RPMI8226 (cell line): ENCODE results near the gene AGBL5.
A peak's percentile ranks its signal among the peaks of the same experiment; 100 is the strongest.

Experiments
- DNase-seq: peaks from one replicate; pipeline ENCODE4 v3.0.0-alpha.2; 2015

AGBL5 gene

DNA sequence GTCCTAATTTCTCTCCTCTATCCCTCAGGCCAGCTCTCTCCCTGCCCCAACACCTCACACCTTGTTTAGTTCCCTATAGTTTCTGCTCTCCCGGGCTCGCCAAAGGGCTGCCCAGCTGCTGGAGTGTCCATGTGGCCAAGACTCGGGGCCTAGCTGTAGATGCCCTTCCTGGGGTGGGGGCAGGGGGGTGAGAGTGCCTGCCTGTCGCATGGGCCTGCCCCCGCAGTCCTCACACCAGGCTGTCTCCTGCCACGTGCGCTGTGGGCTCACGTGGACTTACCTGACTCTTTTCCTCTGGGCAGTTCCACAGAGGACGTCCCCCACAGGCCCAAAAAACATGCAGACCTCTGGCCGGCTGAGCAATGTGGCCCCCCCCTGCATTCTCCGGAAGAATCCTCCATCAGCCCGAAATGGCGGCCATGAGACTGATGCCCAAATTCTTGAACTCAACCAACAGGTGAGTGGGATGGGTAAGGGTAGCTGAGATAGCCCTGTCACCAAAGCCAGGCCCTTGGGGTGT lies 26.1 kb upstream of the AGBL5 start:
- no peak for DNase-seq

DNA sequence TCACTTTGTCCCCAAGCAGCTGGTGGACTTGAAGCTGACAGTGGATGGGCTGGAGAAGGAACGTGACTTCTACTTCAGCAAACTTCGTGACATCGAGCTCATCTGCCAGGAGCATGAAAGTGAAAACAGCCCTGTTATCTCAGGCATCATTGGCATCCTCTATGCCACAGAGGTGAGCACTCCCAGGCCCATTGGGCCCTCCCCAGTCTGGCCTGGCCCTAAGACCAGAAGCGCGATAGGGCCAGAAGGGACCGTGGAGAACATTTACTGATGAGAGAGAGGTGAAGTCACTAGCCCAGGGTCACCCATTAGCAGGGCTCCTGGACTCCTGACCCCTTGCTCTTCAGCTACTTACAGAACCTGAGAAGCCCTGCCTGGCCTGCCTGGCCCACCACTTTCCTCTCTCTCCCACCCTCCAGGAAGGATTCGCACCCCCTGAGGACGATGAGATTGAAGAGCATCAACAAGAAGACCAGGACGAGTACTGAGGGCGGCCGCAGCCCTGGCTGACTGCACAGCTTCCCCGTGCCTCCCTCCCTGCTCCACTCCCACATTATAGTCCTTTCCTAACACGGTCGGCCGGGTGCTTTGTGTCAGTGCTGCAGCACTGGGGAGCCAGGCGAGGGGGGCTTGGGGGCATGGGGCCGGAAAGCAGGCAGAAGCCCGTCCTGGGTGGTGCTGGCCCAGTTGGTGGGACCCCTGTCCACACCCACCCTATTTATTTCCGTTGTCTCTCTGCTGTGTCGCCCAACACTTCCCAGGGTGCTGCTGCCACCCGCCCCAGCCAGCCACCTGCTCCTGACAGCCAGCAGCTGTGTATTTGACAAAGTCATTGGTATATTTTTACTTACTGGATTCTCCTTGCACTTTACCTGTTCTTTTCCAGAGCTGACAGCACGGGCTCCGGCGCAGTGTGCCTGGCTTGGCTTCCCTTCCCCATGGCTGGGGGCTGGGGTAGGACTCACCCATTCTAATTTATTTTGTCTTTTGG lies 25.3 kb upstream of the AGBL5 start:
- DNase-seq: no peak

DNA sequence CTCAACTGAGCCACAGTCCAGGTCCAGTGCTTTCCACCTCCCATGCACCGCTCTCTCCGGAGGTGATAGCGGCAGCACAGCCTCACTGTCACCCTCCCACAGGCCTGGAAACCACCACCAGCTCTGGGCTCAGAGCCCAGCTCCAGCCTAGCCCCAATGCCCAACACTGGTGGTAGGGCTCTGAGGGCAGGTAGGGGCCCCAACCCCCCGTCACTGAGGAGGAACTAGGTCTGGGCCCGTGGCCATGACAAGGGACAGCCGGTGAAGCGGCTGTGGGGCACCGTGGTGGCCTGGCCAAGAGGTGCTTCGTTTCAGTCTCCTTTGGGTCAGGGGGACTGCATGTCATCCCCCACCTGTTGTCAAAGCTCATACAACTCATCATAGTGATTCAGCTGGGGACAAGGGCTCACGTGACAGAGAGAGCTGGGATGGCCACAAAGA lies 24.2 kb upstream of the AGBL5 start:
- DNase-seq: no peak

DNA sequence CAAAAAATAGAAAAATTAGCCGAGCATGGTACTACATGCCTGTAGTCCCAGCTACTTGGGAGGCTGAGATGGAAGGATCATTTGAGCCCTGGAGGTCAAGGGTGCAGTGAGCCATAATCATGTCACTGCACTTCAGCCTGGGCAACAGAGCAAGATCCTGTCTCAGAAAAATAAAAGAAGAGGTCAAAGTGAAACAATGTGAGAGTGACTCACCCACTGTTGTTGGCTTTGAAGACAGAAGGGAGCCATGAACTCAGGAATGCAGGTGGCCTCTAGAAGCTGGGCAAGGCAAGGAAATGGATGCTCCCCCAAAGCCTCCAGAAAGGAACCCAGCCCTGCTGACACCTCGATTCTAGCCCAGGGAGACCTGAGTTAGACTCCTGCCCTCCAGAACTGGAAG lies 22.4 kb upstream of the AGBL5 start:
- no peak for DNase-seq

DNA sequence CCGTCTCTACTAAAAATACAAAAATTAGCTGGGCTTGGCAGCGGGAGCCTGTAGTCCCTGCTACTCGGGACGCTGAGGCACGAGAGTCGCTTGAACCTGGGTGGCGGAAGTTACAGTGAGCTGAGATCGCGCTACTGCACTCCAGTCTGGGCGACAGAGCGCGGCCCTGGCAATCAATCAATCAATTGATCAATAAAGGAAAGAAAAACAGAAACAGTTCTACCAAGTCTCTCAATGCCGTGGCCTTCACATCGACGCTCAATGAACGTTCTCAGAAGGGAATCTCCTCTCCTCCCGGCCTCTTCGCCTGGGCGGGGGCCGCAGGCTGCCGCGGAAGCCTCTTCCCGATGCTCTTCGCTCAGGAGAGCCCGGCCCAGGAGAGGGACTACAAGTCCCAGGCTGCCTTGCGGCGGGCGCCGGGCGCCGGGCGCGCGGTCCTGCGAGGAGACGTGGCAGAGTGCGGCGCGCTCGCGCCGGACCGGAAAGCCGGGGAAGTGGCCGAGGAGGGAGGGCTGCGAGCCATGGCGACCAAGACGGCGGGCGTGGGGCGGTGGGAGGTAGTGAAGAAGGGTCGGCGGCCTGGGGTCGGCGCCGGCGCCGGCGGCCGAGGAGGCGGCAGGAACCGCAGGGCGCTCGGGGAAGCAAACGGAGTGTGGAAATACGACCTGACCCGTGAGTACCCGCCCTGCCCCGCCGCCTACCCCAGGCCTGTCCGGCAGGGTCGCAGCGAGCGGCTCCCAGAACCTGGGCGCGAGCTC lies 18.8 kb upstream of the AGBL5 start, which contains the start of gene TMEM214:
Gene TMEM214, plus strand, starts transcription at position 471 of the 758 bp plus-strand sequence. Its CDS starts 51 bp downstream, at position 522.
- DNase-seq: peak; percentile 90

DNA sequence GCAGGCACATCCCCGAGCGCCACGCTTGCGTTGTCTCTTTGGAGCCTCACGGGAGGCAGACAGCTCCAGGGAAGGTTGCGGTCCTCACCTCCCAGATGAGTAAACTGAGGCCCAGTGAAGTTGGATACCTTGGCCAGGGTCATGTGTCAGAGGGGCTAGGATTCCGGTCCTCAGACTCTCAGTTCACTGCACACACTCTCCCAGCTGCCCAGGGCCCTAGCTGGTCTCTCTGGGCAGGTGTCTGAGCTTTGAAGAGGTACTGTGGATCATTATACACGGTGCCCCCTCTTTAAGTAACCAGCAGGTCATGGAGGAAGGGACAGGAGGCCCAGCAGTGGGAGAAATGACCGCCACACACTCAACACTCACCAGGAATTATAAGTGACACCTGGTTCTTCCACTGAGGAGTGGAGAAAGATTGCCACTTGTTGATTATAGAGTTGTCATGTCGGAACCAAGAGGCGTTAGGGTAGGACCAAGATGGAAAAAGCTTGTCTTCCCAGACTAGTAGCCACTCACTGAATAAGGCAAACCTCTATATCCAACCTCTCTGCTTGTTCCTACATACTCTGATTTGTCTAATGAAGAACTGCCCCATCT lies 18.1 kb upstream of the AGBL5 start:
- no peak for DNase-seq

DNA sequence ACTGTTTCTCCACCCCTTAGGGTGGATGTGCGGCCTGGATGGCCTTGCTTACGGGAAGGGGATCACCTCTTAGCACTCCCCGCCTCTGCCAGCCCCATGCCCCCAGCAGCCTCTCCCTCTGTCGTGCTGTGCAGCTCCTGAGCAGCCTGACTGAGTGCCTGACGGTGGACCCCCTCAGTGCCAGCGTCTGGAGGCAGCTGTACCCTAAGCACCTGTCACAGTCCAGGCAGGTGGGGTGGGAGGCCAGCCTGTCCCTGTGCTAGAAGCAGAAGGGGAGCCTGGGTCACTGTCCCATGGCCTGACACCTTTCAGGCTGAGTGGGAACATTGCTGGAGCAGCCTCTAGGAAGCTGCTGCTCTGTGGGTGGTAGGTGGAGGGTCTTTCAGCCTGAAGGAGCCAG lies 13.5 kb upstream of the AGBL5 start:
- no peak for DNase-seq

DNA sequence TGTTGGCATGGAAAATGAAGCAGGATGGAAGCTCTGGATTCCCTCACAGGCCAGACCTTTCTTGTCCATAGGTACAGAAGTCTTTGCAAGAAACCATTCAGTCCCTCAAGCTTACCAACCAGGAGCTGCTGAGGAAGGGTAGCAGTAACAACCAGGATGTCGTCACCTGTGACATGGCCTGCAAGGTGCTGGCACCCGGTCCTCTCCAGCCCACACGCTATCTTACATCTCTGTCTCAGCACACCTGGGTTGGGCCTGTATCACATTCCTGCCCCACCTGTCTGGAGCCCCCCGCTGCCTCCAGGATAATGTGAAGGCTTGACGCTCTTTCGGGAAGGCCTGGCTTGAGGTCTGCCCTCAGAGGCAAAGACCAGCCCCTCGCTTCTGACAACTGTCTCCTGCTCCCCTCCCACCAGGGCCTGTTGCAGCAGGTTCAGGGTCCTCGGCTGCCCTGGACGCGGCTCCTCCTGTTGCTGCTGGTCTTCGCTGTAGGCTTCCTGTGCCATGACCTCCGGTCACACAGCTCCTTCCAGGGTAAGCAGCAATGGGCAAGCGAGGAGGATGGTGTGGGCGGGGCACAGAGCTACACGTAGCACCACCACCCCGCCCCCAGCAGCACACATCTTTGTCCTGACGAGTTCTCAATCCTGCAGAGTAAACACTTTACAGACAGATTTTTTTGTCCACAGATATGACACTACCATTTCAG lies 12.7 kb upstream of the AGBL5 start:
- no peak for DNase-seq

DNA sequence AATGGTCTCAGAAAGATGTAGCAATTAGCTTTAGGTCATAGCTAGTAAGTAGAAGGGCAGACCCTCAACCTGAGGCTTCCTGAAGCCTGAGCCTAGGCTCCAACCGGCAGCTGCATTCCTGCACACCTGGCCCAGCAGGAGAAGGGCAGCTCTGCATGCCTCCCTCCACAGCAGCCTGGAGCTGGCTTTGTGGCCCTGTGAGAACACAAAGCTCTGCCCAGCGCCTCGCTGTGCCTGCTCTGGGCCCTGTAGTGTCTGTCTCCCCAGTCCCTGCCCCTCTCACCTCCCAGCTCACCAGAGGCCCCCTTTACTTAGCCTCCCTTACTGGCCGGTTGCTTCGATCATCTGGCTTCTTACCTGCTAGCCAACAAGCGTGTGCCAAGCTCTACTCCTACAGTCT lies 12.0 kb upstream of the AGBL5 start:
- no peak for DNase-seq

DNA sequence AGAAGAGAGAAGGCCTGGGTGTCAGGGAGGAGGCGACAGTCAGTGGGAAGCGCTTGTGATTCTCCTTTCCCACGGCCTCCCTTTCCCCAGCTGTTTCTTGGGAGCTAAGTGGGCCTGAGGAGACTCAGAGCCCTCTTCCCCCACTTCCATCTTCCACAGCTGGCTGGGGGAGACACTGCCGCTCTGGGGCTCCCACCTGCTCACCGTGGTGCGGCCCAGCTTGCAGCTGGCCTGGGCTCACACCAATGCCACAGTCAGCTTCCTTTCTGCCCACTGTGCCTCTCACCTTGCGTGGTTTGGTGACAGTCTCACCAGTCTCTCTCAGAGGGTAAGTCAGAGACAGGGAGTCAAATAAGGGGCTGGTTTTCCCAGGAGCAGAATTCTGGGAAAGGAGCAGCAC lies 11.6 kb upstream of the AGBL5 start:
- no peak for DNase-seq

DNA sequence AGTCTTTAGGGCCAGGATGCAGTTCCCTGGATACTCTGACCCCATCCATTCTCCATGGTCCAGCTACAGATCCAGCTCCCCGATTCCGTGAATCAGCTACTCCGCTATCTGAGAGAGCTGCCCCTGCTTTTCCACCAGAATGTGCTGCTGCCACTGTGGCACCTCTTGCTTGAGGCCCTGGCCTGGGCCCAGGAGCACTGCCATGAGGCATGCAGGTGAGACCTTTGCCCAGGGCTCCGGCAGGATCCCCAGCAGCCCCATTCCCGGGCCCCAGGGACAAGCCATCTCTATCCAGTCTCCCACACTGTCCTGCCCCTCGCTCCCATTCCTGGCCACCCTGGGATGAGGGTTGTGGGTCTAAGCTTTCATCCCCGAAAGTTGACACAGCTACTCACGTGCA lies 11.2 kb upstream of the AGBL5 start:
- DNase-seq: no peak

DNA sequence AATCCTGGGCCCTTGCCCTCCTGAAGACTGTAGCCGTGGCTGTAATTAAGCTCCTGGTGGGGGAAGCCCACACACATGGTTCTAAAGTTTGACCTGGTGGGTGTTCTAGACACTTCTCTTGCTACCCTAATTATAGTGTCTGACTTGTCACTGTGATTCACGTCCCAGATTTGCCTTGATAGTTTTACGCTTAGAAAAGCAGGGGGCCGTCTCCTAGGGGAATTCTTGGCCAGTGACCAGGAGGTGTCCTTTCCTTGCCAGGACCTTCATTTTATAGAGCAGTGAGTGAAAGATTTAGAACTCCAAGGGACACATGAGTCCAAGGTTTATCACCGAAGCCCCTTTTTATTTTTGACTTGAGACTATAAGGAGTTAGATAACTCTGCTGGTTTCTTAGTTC lies 9.7 kb upstream of the AGBL5 start:
- DNase-seq: no peak

DNA sequence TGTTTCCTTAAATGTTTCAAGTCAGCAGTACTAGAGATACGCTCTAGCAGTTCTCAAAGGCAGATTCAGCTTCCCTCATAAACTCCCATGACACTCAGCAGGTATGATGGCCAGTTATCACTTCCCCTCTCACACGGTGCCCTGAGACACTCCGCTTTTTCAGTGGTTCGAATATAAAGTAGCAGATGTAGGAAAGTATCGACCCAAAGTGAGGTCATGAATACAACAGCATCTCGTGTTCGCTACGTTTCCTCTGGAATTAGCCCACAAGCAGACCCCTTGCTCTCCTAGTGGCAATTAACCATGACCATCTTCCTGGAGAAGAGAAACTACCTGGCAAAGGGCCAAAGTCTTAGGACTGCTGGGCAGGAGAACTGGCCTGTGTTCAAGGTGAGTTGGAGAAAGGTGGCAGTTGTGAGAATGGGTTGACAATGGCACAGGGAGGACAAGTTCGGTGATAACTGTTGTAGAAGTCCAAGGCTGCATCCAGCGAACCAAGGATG lies 9.3 kb upstream of the AGBL5 start:
- DNase-seq: no peak

DNA sequence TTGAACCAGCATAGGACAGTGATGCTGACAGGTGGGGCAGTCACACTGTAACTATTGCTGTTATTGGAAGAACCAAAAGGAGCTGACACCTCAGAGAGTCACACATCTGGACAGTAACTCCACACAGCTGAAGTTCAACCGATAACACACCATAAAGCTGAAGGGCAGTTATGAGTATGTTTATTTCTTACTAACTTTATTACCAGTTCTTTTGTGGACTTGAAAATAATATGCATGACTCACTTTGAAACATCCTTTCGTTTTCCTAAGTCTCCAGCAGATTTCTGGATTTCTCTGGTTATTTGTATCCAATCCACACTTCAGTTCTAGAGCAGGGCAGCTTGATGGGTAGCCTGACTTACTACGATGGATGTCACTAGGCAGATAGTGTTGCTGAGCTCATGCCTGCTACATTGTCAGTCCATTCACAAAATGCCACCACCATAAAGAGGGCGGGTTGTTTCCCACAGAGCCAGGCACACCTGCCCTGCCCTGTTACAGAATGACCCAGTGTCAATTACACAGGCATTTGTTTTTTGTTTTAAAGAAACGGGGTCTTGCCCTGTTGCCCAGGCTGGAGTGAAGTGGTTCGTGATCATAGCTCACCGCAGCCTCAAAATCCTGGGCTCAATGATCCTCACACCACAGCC lies 8.4 kb upstream of the AGBL5 start:
- no peak for DNase-seq

DNA sequence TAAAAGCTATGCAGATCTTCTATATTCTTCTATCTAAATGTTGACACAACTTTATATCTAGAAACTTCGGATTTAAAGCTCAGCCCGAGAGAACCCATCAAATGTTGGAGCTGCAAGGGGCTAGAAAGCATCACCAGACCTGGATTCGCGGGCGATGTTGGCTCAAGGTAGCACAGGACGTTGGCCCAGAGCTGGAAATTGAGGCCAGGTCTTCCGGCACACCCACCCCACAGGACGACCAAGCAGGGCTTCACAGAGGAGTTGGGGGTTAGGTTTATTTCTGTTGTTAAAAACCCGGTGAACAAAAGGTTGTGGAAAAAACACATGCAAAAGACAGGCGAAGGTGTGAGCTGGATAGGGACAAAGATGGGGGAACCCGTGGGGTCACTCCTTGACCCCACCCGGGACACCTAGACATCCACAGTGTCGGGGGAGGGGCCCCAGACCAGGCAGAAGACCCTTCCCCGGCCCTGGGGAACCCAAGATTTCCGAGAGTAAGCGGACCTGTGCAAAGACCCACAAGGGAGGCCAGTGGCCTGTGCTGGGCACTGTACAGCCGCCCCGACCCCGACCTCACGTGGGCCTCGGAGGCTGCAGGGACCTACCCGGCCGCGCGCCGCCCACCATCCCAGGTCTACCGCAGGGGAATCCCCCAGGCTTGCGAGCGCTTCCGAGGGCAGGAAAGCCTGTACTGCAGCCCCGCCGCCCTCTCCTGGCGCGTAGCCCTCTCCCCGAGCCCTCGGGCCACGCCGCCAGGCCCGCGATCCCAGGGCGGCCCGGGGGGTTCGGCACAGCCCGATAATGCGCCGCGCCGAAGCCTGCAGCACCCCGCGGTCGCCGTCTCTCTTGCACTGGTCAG lies 1.8 kb upstream of the AGBL5 start:
- DNase-seq: no peak

DNA sequence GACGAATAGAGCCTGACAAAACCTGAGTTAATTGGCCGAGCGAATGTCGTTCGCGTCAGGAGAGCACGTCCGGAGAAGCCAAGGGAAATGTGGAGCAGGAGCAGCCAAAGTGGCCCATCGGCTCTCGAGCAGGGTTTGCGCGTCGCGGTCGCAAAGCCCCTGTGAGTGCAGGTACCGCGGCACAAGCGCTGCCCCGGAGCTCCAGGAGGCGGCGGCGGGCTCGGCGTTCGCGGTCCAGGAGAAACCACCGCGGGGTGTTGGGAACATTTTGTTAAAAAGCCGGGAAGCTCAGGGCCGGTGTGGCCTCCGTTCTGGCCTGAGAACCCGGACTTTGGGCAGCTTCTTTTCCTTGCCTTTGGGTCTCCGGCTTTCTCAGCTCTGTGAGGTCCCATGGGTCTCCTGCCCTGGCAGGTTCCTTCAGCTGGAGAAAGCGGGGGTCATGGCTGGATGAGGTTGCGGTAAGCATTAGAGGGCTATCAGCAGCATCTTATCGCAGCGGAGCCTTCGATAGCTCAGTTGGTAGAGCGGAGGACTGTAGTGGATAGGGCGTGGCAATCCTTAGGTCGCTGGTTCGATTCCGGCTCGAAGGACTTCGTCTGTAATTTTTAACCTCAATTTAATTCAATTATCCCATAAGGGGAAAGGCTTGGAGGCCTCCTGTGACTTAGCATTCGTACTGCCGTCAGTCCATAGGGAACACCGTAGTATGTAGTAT lies 1.0 kb upstream of the AGBL5 start:
- DNase-seq: peak; percentile 93

DNA sequence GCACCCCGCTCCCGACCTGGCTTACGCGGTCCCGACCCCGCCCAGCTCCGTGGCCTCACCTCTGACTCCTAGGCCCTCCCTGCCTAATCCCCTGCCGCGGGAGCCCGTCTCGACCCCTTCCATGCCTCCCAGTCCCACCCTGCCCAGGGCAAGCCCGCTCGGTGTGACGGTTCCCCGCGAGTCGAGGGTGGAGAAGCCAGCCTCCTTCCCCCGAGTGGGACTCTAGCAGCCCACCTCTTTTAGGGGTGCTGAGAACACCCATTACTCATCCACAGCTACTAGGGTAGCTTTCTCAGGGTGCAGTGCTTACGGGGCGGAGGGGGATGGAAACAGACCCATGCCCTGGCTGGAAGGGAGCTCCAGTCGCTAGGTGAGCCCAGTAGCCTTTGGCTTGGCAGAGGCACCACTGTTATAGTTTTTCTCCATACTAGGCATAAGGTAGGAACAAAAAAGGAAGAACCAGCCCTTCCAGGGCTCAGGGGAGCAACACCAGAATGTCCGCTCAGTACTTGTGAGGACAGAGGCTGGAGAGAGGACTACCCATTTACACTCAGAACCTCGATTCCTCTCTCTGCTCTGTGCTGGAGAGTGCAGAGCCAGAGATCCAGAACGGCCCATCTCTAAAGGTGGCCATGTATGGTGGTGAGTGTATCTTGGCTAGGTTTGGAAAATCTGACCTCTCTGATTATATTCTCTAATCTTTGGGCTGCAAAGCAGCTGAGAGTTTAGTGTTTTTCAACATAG lies 606 bp downstream of the AGBL5 start:
- no peak for DNase-seq

DNA sequence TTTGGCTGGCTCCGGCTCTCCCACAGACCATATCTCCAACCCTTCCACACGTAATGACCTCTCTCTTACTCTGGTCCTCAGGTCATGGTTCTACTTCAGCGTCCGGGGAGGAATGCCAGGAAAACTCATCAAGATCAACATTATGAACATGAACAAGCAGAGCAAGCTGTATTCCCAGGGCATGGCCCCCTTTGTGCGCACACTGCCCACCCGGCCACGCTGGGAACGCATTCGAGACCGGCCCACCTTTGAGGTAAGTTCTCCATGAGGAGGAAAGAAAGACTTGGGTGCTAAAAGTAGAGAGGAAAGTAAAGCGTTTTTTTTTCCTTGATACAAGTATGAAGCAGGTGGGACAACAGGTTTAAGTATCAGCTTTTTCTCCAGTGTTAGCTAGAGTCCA lies 1.9 kb downstream of the AGBL5 start:
- DNase-seq: no peak

DNA sequence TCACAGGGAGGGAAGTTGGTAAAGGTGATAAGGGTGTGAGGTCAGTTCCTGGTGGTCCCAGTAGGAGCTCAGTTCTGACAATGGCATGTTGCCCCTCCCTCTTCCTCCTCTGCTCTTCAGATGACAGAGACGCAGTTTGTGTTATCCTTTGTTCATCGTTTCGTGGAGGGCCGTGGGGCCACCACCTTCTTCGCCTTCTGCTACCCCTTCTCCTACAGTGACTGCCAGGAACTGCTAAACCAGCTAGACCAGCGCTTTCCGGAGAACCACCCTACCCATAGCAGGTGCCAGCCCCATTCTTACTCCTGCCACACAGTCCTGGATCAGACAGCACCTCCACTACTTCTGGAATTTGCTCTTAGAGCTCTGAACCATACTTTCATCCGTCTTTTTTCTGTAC lies 2.3 kb downstream of the AGBL5 start:
- DNase-seq: no peak
